ENCODE results near the gene MAPK10.

DNA sequence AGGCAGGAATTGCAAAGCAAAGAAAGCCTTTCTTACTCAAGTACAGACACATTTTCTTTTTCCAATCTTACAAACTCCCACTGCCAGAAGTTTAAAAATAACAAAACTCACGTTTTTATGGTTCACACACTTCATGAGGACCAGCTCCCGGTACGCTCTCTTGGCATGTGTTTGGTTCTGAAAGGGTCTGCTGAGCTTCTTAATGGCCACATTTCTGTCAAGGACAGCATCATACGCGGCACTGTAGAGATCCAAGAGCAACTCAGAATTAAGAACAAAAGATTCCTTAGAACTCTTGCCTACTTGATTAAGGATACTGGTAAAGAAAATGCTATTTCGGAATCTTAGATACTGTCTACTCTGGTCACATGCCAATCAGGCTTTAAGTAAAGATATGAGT lies 252.7 kb downstream of the MAPK10 start:
- TF ChIP-seq POLR2A (IDR thresholded peaks at IDR 0.05; ENCODE audit: low read depth, low read length) = no peak
- TF ChIP-seq POU2F2 (IDR thresholded peaks at IDR 0.05; ENCODE audit: low read depth, low read length) = no peak
